CD8-positive, alpha-beta memory T cell (primary cell): ENCODE results near the gene ROPN1L. TPM values are rescaled to one million over a fixed set of nuclear protein-coding genes. Genes with fewer than 3 reads are reported as not detected.
"Not testable (repeated sequence)": the region's sequence is repeated elsewhere in the genome, so short reads cannot be mapped to it uniquely, and the experiment has no call there.

Experiments used
- CTCF ChIA-PET: fragments of 350-600 bp; sonication (Branson Sonifier 250); formaldehyde crosslinking; loops from one replicate; lab custom pipeline; 2021; ENCODE audit warnings: antibody characterized with exemption; lab: Charles Lee
- POLR2A ChIA-PET: fragments of 350-600 bp; sonication (Branson Sonifier 250); formaldehyde crosslinking; loops from one replicate; lab custom pipeline; 2021; ENCODE audit warnings: antibody characterized with exemption; lab: Charles Lee
- DNase-seq, 5 donors: peaks; one replicate each; pipeline versions ENCODE4 v3.0.0 to v3.0.0-alpha.2; 2020 to 2022; ENCODE audit warnings: mixed read lengths in 1 of 5
- H3K27ac ChIP-seq: one replicate; pipeline ENCODE4 v1.7.0; 2013; ENCODE audit warnings: low read depth, mild to moderate bottlenecking, low read length, moderate library complexity
- H3K27me3 ChIP-seq: 2 replicates; pipeline ENCODE4 v1.7.0; 2013; ENCODE audit warnings: low read length, mild to moderate bottlenecking; ENCODE audit not compliant: insufficient read depth, poor library complexity, severe bottlenecking
- H3K36me3 ChIP-seq: 2 replicates; pipeline ENCODE4 v1.7.0; 2013; ENCODE audit warnings: mild to moderate bottlenecking, low read length, moderate library complexity; ENCODE audit not compliant: insufficient read depth
- H3K4me1 ChIP-seq: 2 replicates; pipeline ENCODE4 v1.7.0; 2013; ENCODE audit warnings: mild to moderate bottlenecking, low read length, moderate library complexity; ENCODE audit not compliant: insufficient read depth
- H3K4me3 ChIP-seq: 2 replicates; pipeline ENCODE4 v1.7.0; 2013; ENCODE audit warnings: mild to moderate bottlenecking, low read length
- H3K9me3 ChIP-seq: 2 replicates; pipeline ENCODE4 v1.7.0; 2013; ENCODE audit warnings: mild to moderate bottlenecking, low read length
- H3K27ac Mint-ChIP-seq, 8 donors: one replicate each; pipeline ENCODE4 v1.8.0; 2020 to 2021; ENCODE audit warnings: mixed read lengths in 8 of 8, mild to moderate bottlenecking in 6 of 8, inconsistent platforms in 3 of 8, moderate library complexity in 3 of 8
- H3K27me3 Mint-ChIP-seq, 2 donors: one replicate each; pipeline ENCODE4 v1.8.0; 2020 to 2021; ENCODE audit warnings: mixed read lengths in 2 of 2, mild to moderate bottlenecking in 1 of 2, moderate library complexity in 1 of 2
- H3K36me3 Mint-ChIP-seq, 3 donors: one replicate each; pipeline ENCODE4 v1.8.0; 2020 to 2021; ENCODE audit warnings: mixed read lengths in 3 of 3, inconsistent platforms in 1 of 3, mild to moderate bottlenecking in 1 of 3
- H3K4me1 Mint-ChIP-seq, 3 donors: one replicate each; pipeline ENCODE4 v1.8.0; 2020 to 2021; ENCODE audit warnings: mixed read lengths in 3 of 3, inconsistent platforms in 1 of 3, mild to moderate bottlenecking in 1 of 3
- H3K4me3 Mint-ChIP-seq, 7 donors: one replicate each; pipeline ENCODE4 v1.8.0; 2020 to 2021; ENCODE audit warnings: mixed read lengths in 7 of 7, mild to moderate bottlenecking in 6 of 7, moderate library complexity in 4 of 7, inconsistent platforms in 2 of 7
- H3K9me3 Mint-ChIP-seq, 5 donors: one replicate each; pipeline ENCODE4 v1.8.0; 2020 to 2022; ENCODE audit warnings: mixed read lengths in 5 of 5, mild to moderate bottlenecking in 3 of 5, moderate library complexity in 2 of 5, inconsistent platforms in 1 of 5
- polyA plus RNA-seq: library from polyadenylated mRNA; unstranded; fragments of 300-500 nt; fragmentation: Illumina TruSeq; gene quantifications from one replicate; pipeline ENCODE4 v1.2.3, GENCODE V29; 2021
- total RNA-seq, 2 experiments: library from RNA; stranded (reverse); gene quantifications; one replicate each; pipeline ENCODE4 v1.2.3, GENCODE V29; 2021

ROPN1L gene
- total and polyA plus RNA-seq, 3 experiments from 2014 or later = 0.22 to 2.9 TPM; not detected in 1

DNA sequence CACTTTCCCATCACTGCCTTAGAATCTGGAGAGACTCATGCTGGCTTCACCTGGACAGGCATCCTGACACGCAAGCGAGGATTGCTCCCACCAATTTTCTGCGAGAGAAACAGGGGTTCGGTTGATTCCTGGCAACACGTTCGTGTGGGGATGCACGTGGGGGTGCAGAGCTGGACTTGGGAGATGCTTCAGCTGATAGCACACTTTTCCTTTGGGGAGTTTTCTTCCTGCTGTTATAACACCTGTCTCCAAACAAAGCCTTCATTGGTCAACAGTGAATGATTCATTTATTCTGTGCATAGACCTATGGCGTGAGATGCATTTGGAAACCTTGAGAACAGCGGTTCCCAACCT lies 50.0 kb downstream of the ROPN1L start:
- no peak for DNase-seq
- Mint-ChIP-seq H3K27me3 (no peaks in the 10 kb centered on the region), H3K36me3 (peaks cover 0 to 12% (median 0%) of the 10 kb centered on the region in 3 donors), H3K27ac (peak overlapping the region in 1 of 8 donors; percentile 10), H3K4me1 (peaks cover 15 to 20% (median 20%) of the 10 kb centered on the region in 3 donors), H3K4me3 (no peak overlapping the region), H3K9me3 (peaks cover 0 to 13% (median 8%) of the 10 kb centered on the region in 5 donors)
- POLR2A ChIA-PET = no interaction called here
- Histone ChIP-seq H3K9me3 (no peaks in the 10 kb centered on the region), H3K4me1 (peaks cover 14% of the 10 kb centered on the region), H3K27ac (no peak overlapping the region), H3K36me3 (no peaks in the 10 kb centered on the region), H3K27me3 (no peaks in the 10 kb centered on the region), H3K4me3 (no peak overlapping the region)
- CTCF ChIA-PET = interaction anchor here (1.0 kb wide), 1 partner anchor 28 kb away, joined by 3 read pairs; no protein-coding TSS in a partner anchor

DNA sequence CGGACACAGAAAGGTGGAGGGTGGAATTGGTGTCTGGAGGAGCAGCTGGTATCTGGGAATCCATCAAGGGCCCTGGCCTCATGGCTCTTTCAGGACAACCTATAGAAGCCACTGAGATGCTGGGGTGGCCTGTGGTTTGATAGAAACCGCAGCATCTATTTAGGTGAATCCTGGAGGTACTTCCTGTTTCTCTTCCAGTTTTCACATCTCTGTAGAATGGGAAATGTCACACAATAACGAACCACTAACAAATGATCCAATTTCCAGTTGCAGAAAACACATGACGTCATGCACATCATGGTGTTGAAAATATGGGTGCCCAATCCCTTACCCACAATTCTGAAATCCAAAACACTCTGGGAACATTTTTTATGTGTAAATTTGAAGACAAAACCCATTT lies 52.2 kb downstream of the ROPN1L start:
- Histone ChIP-seq H3K9me3 (no peaks in the 10 kb centered on the region), H3K4me1 (peaks cover 14% of the 10 kb centered on the region), H3K36me3 (no peaks in the 10 kb centered on the region), H3K4me3 (no peak overlapping the region), H3K27me3 (no peaks in the 10 kb centered on the region), H3K27ac (no peak overlapping the region)
- peaks cover 0 to 12% (median 0%) of the 10 kb centered on the region in 3 donors for H3K36me3 Mint-ChIP-seq
- H3K9me3 Mint-ChIP-seq = peaks cover 0 to 13% (median 8%) of the 10 kb centered on the region in 5 donors
- no peak for DNase-seq
- peaks cover 0 to 3% of the 10 kb centered on the region in 2 donors for H3K27me3 Mint-ChIP-seq
- ChIA-PET POLR2A (no interaction called here), CTCF (no interaction called here)
- H3K27ac Mint-ChIP-seq = no peak overlapping the region
- no peak overlapping the region for H3K4me3 Mint-ChIP-seq
- peaks cover 12 to 18% (median 17%) of the 10 kb centered on the region in 3 donors for H3K4me1 Mint-ChIP-seq

DNA sequence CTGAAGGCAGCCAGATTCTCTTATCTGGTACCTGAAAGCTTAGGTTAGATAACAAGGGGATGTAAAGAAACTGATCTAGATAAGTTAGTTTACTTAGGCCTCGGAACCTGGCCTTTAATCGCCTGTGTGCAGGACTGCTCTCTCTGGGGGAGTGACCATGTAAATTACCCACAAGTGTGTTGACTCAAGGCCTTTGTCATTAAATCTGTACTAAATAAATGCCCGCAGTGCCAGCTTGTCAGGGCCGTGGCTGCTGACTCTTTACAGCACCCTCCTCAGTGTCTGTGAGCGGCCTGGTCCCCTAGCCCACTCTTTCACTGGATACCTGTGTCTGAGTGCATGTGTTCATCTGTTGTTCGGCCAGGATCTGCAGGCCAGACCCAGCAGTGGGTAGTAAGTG lies 52.8 kb downstream of the ROPN1L start:
- H3K27me3 ChIP-seq, H3K27ac ChIP-seq, DNase-seq, H3K4me3 Mint-ChIP-seq, H3K27me3 Mint-ChIP-seq, CTCF ChIA-PET, H3K27ac Mint-ChIP-seq, POLR2A ChIA-PET, H3K4me3 ChIP-seq, H3K36me3 ChIP-seq, H3K9me3 ChIP-seq: not testable (repeated sequence)
- Mint-ChIP-seq H3K36me3 (peaks cover 0 to 12% (median 0%) of the 10 kb centered on the region in 3 donors), H3K9me3 (peaks cover 0 to 13% (median 8%) of the 10 kb centered on the region in 5 donors), H3K4me1 (peaks cover 9 to 14% (median 13%) of the 10 kb centered on the region in 3 donors)
- H3K4me1 ChIP-seq = peaks cover 12% of the 10 kb centered on the region

GRCh38 chr5:10497554-10497953 lies 55.9 kb downstream of the ROPN1L start:
- ChIA-PET POLR2A (no interaction called here), CTCF (no interaction called here)
- no peak for DNase-seq
- Mint-ChIP-seq H3K9me3 (peaks cover 0 to 13% (median 8%) of the 10 kb centered on the region in 5 donors), H3K4me3 (no peak overlapping the region), H3K27ac (peak overlapping the region in 1 of 8 donors; percentile 23), H3K27me3 (peaks cover 0 to 4% of the 10 kb centered on the region in 2 donors), H3K4me1 (no peaks in the 10 kb centered on the region), H3K36me3 (peaks cover 0 to 12% (median 0%) of the 10 kb centered on the region in 3 donors)
- Histone ChIP-seq H3K4me3 (no peak overlapping the region), H3K27me3 (no peaks in the 10 kb centered on the region), H3K27ac (no peak overlapping the region), H3K4me1 (no peaks in the 10 kb centered on the region), H3K36me3 (no peaks in the 10 kb centered on the region), H3K9me3 (no peaks in the 10 kb centered on the region)

- POLR2A ChIA-PET = no interaction called here
- H3K27me3 ChIP-seq = no peaks in the 10 kb centered on the region
- no peak overlapping the region for H3K27ac Mint-ChIP-seq
- no peak for DNase-seq
- H3K36me3 Mint-ChIP-seq = peaks cover 0 to 12% (median 0%) of the 10 kb centered on the region in 3 donors
- H3K36me3 ChIP-seq = no peaks in the 10 kb centered on the region
- no peaks in the 10 kb centered on the region for H3K9me3 ChIP-seq
- no peak overlapping the region for H3K27ac ChIP-seq
- H3K4me1 Mint-ChIP-seq = no peaks in the 10 kb centered on the region
- CTCF ChIA-PET = no interaction called here
- no peaks in the 10 kb centered on the region for H3K4me1 ChIP-seq
- H3K9me3 Mint-ChIP-seq = peaks cover 0 to 13% (median 8%) of the 10 kb centered on the region in 5 donors
- H3K27me3 Mint-ChIP-seq = peaks cover 0 to 4% of the 10 kb centered on the region in 2 donors
- H3K4me3 ChIP-seq = no peak overlapping the region
- H3K4me3 Mint-ChIP-seq = no peak overlapping the region
Observed at GRCh38 chr5:10498350-10498749, 56.7 kb downstream of the ROPN1L start.

DNA sequence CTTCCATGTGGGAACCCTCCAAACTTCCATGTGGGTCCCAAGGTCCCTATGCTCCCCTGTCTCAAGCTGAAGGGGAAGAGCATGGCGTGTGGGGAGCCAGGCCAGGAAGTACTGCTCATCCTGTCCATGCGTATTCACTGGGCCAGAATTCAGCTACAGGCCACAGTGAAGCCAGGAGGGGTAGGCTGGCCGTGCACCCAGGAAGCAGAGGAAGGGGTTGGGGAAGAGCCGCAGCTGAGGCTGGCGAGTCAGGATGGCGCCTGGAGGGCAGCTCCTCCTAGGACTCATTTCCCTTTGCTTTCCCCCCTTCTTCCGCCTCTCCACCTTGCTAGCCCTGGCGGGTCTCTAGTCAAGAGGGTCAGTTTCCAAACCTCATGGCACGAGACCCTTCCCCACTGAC lies 57.4 kb downstream of the ROPN1L start:
- Mint-ChIP-seq H3K36me3 (peaks cover 0 to 10% (median 0%) of the 10 kb centered on the region in 3 donors), H3K4me1 (no peaks in the 10 kb centered on the region), H3K27me3 (peaks cover 0 to 4% of the 10 kb centered on the region in 2 donors), H3K4me3 (no peak overlapping the region), H3K27ac (peak overlapping the region in 1 of 8 donors; percentile 57), H3K9me3 (peaks cover 0 to 11% (median 7%) of the 10 kb centered on the region in 5 donors)
- Histone ChIP-seq H3K4me3 (no peak overlapping the region), H3K27ac (no peak overlapping the region), H3K36me3 (no peaks in the 10 kb centered on the region), H3K4me1 (no peaks in the 10 kb centered on the region), H3K27me3 (no peaks in the 10 kb centered on the region), H3K9me3 (no peaks in the 10 kb centered on the region)
- ChIA-PET POLR2A (no interaction called here), CTCF (no interaction called here)
- DNase-seq = no peak

- H3K27me3 Mint-ChIP-seq = peaks cover 0 to 4% of the 10 kb centered on the region in 2 donors
- ChIA-PET CTCF (no interaction called here), POLR2A (no interaction called here)
- no peaks in the 10 kb centered on the region for H3K4me1 Mint-ChIP-seq
- Histone ChIP-seq H3K27me3 (no peaks in the 10 kb centered on the region), H3K9me3 (no peaks in the 10 kb centered on the region), H3K36me3 (no peaks in the 10 kb centered on the region), H3K4me1 (no peaks in the 10 kb centered on the region), H3K4me3 (no peak overlapping the region), H3K27ac (no peak overlapping the region)
- no peak overlapping the region for H3K27ac Mint-ChIP-seq
- peaks cover 0 to 4% (median 4%) of the 10 kb centered on the region in 5 donors for H3K9me3 Mint-ChIP-seq
- H3K4me3 Mint-ChIP-seq = no peak overlapping the region
- no peak for DNase-seq
- H3K36me3 Mint-ChIP-seq = peaks cover 0 to 3% (median 0%) of the 10 kb centered on the region in 3 donors
Observed at GRCh38 chr5:10499776-10500175, 58.1 kb downstream of the ROPN1L start.

DNA sequence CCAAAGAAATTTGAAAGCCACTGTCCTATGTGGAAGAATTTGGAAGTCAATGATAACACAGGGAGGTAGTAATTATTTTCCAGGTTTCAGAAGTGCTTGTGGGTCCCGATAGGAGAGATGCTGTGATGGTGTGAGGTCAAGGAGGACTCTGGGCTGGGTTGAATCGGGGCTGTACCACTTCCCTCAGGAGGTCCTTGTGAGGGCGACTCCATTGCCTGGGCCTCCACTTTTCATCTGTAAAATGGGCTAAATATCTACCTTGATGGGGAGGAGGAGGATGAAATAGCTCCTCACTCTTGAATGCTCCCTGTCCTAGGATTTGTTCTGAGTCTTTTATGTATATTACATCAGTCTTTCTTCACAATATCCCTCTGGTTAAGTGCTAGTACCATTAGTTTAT lies 59.0 kb downstream of the ROPN1L start:
- Mint-ChIP-seq H3K4me1 (no peaks in the 10 kb centered on the region), H3K27me3 (peaks cover 0 to 4% of the 10 kb centered on the region in 2 donors), H3K27ac (no peak overlapping the region), H3K36me3 (no peaks in the 10 kb centered on the region), H3K4me3 (no peak overlapping the region), H3K9me3 (peaks cover 0 to 2% (median 0%) of the 10 kb centered on the region in 5 donors)
- DNase-seq = no peak
- Histone ChIP-seq H3K9me3 (no peaks in the 10 kb centered on the region), H3K27me3 (no peaks in the 10 kb centered on the region), H3K36me3 (no peaks in the 10 kb centered on the region), H3K27ac (no peak overlapping the region), H3K4me1 (no peaks in the 10 kb centered on the region), H3K4me3 (no peak overlapping the region)
- CTCF ChIA-PET = no interaction called here
- POLR2A ChIA-PET = no interaction called here
